Ishikawa (cell line): ENCODE results near the gene OLIG1.

Experiments
- CEBPB ChIP-seq: IDR thresholded peaks from 2 replicates; pipeline ENCODE4 v1.6.1; 2012
- CREB1 ChIP-seq: IDR thresholded peaks from 2 replicates; pipeline ENCODE4 v1.6.1; 2012; ENCODE audit warnings: low read depth
- EGR1 ChIP-seq: IDR thresholded peaks from 2 replicates; pipeline ENCODE4 v1.6.1; 2012
- EP300 ChIP-seq: IDR thresholded peaks from 2 replicates; pipeline ENCODE4 v1.6.1; 2012; ENCODE audit warnings: borderline replicate concordance
- FOXM1 ChIP-seq: IDR thresholded peaks from 2 replicates; pipeline ENCODE4 v1.6.1; 2012; ENCODE audit warnings: low read depth, borderline replicate concordance
- NFIC ChIP-seq: IDR thresholded peaks from 2 replicates; pipeline ENCODE4 v1.6.1; 2012
- RAD21 ChIP-seq: IDR thresholded peaks from 2 replicates; pipeline ENCODE4 v1.6.1; 2012; ENCODE audit warnings: low read depth
- REST ChIP-seq: IDR thresholded peaks from 2 replicates; pipeline ENCODE4 v1.6.1; 2012; ENCODE audit warnings: low read depth, mild to moderate bottlenecking
- TAF1 ChIP-seq: IDR thresholded peaks from 2 replicates; pipeline ENCODE4 v1.6.1; 2012; ENCODE audit warnings: low read depth, mild to moderate bottlenecking
- TCF12 ChIP-seq: IDR thresholded peaks from 2 replicates; pipeline ENCODE4 v1.6.1; 2012; ENCODE audit warnings: low read depth
- TEAD4 ChIP-seq: IDR thresholded peaks from 2 replicates; pipeline ENCODE4 v1.6.1; 2012
- YY1 ChIP-seq: IDR thresholded peaks from 2 replicates; pipeline ENCODE4 v1.6.1; 2012; ENCODE audit warnings: low read depth
- ZBTB7A ChIP-seq: IDR thresholded peaks from 2 replicates; pipeline ENCODE4 v1.6.1; 2012; ENCODE audit warnings: low read depth
- TF ChIP-seq, protein P1 (sequence below): IDR thresholded peaks from 2 replicates; pipeline ENCODE4 v1.6.1; 2012
- TF ChIP-seq, protein P2 (sequence below): IDR thresholded peaks from 2 replicates; pipeline ENCODE4 v1.6.1; 2012

OLIG1 gene

GRCh38 chr21:33078907-33079582, 9.1 kb downstream of the OLIG1 start:
- no peak for TF ChIP-seq TAF1
- TF ChIP-seq TCF12: no peak
- TF ChIP-seq, protein P1, sequence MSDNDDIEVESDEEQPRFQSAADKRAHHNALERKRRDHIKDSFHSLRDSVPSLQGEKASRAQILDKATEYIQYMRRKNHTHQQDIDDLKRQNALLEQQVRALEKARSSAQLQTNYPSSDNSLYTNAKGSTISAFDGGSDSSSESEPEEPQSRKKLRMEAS: no peak
- TF ChIP-seq FOXM1: no peak
- TF ChIP-seq CEBPB: no peak
- TF ChIP-seq CREB1: no peak
- no peak for TF ChIP-seq ZBTB7A
- no peak for TF ChIP-seq NFIC
- no peak for TF ChIP-seq EP300
- TF ChIP-seq EGR1: no peak
- no peak for TF ChIP-seq REST
- TF ChIP-seq YY1: no peak
- TF ChIP-seq RAD21: no peak
- TF ChIP-seq, protein P2, sequence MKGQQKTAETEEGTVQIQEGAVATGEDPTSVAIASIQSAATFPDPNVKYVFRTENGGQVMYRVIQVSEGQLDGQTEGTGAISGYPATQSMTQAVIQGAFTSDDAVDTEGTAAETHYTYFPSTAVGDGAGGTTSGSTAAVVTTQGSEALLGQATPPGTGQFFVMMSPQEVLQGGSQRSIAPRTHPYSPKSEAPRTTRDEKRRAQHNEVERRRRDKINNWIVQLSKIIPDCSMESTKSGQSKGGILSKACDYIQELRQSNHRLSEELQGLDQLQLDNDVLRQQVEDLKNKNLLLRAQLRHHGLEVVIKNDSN: no peak
- no peak for TF ChIP-seq TEAD4

GRCh38 chr21:33080376-33080775, 10.4 kb downstream of the OLIG1 start:
- TF ChIP-seq RAD21 (no peak), EP300 (no peak), ZBTB7A (no peak)

DNA sequence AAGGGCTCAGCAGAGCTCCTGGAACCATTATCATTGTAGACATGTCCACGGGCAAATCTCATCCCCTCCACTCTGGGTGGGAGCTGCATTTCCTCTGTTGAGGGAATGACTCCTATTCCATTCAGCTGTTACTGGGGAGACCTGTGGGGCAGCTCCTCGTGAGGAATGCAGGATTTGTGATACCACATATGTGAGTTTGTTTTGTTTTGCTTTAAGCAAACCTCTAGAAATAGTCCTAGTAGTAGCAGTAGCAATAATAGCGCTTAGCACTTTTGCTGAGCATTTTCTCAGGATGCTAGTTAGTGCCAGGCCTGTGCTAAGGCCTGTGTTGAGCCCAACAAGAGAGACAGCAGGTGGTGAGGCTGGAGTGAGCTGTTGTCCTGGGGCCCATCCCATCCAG, 10.8 kb downstream of the OLIG1 start:
- TF ChIP-seq RAD21 (no peak), YY1 (no peak), CEBPB (no peak), CREB1 (no peak), NFIC (no peak), EP300 (no peak), ZBTB7A (no peak), TEAD4 (no peak), EGR1 (no peak), TCF12 (no peak), TAF1 (no peak), FOXM1 (no peak), REST (no peak)
- TF ChIP-seq, protein P2: no peak
- TF ChIP-seq, protein P1: no peak

DNA sequence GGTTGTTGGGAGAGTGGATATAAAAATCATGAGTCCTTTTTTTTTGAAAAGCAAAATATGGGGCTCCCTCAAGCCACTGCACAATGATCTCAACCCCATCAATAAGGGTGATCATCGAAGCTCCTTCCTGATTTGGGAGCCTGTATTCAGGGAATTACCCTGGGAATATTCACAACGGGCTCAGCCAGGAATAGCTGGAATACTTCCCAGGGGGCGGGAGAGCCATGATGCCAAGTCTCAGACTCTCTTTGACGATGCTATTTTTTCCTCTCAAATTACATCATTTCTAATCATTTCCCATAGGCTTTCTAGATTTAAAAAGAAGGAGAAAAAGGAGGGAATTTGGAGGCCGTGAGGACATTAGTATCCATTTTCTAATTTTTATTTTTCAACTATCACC, 18.4 kb downstream of the OLIG1 start:
- TF ChIP-seq NFIC: no peak

DNA sequence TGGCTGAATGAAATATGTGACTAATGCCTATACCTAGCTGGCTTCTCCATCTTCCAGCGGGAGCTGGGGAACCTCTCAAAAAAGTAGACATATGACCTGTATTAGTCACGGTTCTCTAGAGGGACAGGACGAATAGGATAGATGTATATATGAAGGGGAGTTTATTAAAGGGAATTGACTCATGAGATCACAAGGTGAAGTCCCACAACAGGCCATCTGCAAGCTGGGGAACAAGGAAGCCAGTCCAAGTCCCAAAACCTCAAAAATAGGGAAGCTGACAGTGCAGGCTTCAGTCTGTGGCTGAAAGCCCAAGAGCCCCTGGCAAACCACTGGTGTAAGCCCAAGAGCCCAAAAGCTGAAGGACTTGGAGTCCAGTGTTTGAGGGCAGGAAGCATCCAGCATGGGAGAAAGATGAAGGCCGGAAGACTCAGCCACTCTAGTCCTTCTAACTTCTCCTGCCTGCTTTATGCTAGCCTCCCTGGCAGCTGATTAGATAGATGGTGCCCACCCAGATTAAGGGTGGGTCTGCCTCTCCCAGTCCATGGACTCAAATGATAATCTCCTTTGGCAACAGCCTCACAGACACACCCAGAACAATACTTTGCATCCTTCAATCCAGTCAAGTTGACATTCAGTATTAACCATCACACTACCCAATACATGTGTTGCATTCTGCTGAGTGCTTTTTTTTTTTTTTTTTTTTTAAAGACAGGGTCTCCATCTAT, 19.6 kb downstream of the OLIG1 start:
- TF ChIP-seq TAF1 (no peak), ZBTB7A (no peak)

DNA sequence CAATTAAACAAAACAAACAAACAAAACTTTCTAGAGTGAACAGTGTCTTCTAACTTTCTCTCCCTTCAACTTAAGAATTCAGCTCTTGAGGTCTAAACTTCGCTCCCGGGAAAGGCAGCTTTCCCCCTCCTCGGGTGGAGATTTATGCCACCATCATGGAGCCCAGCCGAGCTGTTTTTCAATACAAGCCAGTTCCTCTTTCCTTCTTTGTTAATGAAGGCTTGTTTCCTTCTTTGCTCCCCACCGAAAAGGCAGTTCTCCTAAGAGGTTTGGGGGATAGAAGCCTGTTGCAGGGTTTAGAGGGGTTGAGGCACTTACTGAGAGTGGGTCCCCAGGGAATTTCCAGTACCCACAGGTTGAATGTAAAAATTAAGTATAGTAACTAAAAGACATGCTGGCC, 26.5 kb downstream of the OLIG1 start:
- TF ChIP-seq REST (no peak), CREB1 (no peak)
